ENCODE results near the gene MED13L.
"Not testable (repeated sequence)": the region's sequence is repeated elsewhere in the genome, so short reads cannot be mapped to it uniquely, and the experiment has no call there.

MED13L gene

DNA sequence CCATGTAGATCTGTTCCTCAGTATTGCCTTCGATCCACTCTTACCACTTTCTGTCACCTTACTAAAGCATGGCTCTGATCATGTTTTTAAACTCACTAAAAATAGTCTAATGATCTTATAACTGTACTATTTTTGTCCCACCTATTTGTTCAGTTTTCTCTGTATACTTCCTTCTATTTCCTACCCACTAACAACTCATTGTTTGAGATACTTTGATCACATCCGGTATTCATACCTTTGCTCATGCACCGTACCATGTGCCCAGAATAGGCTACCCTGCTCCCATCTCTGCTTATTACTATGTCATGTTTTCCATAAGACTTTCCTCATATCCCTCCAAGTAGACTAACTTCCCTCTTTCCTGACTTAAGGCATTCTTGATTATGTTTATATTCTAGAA is 128.6 kb downstream of the MED13L start:
- DNase-seq, result no peak

DNA sequence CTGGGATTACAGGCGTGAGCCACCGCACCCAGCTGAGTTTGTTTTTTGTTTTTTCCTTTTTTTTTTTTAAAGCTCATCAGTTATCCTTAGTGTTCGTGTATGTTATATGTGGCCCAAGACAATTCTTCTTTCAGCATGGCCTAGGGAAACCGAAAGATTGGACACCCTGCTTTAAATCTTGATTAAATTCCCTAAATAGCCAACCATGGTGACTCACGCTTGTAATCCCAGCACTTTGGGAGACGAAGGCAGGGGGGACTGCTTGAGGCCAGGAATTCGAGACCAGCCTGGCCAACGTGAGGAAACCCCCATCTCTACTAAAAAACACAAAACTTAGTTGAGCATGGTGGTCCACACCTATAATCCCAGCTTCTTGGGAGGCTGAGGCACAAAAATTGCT is 131.1 kb downstream of the MED13L start:
- DNase-seq, result no peak

DNA sequence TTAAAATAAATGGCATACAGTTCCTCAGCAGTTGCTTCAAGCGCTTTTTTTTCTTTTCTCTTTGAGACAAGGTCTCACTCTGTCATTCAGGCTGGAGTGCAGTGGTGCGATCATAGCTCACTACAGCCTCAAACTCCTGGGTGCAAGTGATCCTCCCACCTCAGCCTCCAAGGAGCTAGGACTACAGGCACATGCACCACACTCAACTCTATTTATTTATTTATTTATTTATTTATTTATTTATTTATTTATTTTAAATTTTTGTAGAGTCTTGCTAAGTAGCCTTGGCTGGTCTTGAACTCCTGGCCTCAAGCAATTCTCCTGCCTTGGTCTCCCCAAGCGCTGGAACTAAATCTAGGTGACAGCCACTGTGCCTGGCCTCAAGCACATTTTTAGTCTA is 132.0 kb downstream of the MED13L start:
- DNase-seq, result no peak

DNA sequence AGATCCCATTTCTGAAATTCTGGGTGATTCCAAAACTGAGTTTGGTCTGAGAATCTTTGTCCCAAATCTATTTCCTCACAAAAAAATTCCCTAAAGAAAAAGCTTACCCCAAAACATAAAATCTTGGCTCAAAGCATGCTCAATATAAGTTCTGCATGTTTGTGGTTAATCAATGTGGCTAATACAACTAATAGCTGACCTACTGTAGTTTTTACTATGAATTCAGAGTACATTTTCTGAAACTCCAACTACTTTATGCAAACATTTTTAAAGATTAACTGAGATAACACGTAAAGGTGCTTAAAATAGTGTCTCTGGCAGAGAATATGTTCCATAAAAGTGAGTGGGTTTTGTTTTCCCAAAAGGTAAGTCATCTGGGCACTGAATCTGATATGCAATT is 133.1 kb downstream of the MED13L start:
- no peak for DNase-seq

DNA sequence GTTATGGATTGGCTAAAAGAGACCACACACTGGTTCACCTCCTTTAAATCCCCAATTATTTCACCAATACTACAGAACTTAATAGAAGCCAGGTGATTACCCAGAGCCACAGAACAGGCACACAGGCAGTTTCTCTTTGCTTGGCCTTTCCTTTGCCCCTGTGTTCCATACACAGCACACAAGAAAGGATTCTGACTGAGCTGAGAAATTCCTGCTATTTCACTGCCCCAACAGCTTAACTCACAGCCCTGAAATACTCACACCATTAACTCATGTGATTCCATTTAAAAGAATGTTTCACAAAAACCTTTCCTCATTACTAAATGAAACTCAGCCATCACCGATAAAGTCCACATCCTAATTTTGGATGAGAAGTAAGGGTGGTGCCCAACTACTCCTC is 133.6 kb downstream of the MED13L start:
- DNase-seq, result no peak

DNA sequence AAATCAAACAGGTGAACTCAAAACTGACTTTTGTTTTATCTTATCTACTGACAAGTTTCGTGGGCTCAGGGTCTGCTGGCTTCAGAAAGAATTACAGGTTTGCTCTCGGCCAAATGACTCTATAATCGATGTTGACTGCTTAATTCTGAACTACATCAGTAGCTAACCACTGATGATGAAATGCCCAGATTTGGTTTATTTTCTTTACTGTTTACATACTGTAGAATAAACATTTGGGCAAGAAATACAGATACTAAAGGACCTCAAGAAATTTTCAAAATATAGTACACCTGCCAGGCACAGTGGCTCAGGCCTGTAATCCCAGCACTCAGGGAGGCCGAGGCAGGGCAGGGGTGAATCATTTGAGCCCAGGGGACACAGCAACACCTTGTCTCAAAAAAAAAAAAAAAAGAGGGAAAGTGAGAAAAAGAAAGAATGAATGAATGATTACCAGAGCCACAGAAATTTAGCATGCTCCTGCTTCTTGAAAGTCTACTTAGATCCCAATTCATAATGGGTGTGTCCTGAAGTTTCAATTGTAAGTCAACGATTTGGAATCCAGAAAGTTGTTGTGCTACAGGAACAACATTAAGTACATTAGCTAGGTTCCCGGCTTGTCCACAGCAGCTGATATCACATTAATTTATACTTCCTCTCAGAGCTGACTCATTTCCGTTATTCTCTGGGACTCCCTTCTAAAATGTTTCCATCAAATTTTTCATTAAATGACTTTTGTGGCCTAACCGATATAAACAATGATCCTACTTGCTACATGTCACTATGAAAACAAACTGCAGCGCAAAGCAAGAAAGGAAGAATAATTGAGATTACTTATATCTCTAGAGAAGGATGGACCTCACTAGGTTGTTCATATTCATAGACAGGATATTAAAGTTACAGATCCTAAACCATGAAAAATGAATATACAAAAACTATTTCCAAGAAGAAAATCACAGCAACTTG is 134.3 kb downstream of the MED13L start:
- no peak for DNase-seq

DNA sequence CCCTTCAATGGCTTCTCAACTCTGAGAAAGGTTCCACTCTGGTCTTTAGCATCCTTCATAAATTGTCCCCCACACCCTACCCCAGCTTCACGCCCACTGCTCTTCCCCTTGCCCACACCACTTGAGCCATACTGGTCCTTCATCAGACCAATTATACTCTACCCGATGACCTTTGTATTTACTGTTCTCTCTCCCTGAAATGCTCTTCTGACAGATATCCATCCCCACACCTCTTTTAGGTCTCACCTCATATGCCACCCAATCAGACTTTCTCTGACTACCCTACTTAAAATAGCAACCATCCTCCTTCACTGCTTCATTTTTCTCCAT is 135.7 kb downstream of the MED13L start:
- no peak for DNase-seq

DNA sequence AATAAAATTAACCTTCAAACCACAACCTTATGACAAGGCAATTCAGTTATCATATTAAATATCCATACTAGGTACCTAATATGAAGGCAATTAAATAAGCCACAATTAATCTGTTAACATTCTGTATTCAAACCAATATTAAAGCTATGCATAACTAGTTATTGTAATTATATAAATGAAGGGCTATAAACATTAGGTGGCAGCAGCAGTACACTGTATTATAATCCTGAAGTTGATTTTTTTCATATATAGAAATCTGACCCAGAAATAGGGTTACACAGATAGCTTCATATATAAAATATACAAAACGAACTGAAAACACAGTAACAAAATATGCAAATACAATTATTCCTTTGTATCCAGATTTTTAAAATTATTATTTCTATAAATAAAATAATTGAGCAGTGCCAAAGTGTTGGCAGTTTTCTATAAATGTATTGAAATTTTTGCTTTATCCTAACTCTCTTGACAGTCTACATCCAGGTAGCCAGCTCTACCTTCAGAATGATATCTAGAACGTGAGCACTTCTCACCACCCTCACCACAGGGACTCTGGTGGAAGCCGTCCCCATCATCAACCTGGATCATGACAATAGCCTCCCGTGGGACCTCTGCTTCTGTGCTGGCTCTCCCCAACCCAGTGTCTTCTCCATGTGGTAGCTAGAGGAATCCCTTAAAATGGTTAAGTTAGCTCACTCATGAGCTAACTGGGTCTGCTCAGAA is 136.2 kb downstream of the MED13L start:
- DNase-seq, result peak in 1 of 2 donors; percentile 28

DNA sequence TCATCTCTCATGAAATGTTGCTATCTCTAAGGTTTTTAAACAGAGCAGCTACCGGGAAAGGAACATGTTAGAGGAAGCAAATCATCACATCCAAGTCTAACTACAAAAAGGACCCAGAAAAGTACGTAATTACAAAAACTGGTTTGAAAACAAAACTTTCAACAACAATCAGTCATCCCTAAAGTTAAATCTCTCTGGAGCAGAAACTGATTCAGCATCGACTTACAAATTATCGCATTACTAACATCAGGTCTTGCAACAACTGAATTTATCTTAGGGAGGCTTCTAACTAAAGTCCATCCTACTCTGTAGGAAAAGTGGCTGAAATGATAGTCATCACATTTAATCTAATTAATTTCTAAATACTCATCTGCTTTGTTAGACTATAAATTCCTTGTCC is 137.0 kb downstream of the MED13L start:
- no peak for DNase-seq

DNA sequence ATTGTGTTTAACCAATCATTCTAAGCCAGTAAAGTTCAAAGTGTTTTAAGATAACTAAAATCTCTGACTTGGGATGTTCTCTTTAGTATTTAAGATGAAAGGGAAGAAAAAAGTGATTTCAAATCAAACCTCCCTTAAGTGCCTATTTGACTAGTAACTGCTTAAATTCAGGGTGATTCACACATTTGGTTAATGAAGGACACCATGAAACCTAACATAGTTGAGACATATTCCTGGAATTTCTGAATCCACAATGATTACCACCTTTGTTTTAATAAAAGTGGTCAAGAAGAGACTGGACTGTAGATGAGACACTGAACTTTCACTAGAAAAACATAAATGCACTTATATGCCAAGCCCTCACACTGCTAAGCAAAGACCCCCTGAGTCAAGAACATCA is 138.7 kb downstream of the MED13L start:
- no peak for DNase-seq

DNA sequence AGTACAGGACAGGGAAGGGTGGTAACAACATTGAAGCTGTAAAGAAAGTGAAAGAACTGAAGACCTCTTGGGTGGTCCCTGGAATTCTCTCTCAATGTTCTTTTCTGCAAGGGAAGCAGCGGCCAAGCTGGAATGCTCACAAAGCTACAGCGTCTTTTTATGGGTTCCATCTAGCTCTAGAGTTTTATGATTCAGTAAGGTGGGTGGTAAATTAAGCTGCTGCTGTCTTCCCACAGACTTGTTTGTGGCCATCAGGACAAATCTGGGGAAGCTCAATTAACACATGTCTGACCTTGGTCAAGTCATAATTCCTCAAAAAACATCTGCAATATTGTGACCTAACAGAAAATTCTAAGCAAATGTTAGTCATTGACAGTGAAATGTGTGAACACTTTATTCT is 139.1 kb downstream of the MED13L start:
- DNase-seq, result no peak

DNA sequence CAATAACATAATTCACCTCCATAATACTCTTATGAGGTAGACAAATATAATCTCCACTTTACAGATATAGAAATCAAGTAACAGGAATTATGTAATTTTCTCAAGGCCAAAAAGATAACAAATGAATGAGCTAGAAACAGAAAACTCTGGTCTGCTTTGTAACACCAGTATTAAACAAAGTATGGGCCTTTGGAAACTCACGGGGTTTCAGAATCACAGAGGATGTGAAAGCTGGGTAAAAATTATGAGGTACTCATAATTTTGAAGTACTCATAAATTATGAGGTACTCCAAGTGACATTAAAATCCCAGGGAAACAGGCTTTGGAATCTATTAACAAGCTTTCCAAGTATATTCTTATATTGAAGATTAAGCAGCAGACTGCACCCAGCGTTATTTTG is 140.2 kb downstream of the MED13L start:
- no peak for DNase-seq

DNA sequence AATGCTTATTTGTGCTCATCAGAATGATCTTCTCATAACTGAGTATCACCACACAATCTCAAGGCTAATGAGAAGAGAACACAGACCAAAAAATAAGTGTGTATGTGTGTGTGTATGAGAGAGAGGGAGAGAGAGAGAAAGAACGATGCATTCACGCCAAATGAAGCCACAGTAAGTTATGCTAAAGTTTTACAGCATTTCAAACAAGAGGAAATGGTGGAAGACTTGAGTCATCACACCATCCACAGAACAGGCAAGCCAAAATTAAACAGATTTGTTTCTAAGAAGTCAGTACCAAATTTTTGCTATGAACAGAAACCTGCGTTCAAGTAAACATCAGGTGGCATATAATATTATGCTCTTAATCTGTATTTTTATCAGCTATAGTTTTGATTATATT is 141.2 kb downstream of the MED13L start:
- no peak for DNase-seq

DNA sequence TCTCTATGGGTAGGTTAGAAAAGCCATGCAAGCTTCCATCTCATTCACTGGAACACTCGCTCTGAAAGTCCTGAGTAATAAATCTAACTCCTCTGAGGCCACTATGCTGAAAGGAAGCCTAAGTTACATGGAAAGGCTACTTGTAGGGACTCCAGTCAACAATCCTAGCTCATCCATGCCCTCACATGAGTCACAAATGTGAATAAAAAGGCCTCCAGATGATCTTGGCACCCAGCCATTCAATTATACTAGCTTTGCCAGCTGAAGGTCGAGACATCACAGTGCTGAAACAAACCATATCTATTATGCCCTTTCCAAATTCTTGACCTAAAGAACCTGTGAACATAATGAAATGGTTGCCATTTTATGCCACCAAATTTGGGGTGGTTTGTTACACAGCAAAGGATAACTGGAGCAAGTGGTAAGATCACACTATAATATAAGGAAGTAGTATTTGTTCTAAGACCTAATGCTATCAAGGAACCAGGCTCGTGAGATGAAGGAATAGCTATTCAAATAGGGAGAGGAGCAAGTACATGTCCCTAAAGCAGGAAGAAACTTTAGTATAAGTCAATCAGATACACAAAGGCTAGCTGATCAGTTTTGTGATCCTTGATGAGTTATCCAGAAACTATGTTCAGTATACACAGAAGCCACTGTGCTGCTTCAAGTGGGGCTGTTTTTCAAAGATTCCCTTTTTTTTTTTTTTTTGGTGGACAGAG is 142.1 kb downstream of the MED13L start:
- DNase-seq, result no peak

DNA sequence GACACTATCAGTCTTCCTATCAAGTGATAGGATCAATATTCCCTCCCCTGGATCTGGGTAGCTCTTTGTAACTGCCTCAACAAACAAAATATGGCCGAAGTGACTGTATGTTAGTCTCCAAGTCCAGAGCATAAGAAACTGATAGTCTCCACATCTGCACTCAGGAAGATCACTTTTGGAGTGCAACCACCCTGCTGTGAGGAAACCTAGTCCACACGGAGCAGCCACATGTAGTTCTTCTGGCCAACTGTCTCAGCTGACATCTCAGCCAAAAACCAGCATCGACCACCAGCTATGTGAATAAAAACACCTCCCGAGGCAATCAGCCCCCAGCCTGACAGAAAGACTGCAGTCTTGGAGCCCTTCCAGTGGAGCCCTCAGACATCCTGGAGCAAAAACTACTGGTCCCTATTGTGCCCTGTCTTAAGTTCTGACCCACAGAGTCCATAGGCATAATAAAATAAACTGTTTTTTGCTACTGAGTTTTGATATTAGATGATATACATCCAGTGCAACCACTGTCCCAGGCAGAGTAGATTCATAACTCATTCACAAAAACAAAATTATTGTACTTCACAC is 143.8 kb downstream of the MED13L start:
- no peak for DNase-seq

DNA sequence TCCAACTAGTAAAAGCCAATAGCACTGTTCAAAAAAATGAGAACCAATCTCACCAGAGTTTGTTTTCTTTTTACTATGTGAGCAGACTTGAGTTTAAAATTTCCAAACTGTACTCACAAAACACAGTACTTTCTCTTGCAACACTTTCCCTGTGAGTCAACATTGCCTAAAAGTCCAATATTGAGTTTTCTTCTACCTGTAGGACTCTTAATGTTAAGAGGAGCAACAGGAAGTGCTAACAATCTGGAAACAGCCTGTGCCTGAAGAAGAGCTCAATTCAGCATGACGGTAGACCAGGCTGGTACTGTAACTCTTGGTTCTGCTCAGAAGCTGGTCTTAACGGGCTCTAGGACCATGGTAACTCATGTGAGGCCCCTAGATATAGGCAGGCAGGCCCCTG is 144.3 kb downstream of the MED13L start:
- no peak for DNase-seq

DNA sequence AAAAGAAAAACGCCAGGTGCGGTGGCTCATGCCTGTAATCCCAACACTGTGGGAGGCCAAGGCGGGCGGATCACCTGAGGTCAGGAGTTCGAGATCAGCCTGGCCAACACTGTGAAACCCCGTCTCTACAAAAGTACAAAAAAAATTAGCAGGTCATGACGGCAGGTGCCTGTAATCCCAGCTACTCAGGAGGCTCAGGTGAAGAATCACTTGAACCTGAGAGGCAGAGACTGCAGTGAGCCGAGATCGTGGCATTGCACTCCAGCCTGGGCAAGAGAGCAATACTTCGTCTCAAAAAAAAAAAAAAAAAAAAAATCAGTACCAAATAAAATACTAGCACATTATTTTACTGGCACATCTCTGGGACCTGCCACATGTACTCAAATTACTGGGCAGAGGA is 145.5 kb downstream of the MED13L start:
- DNase-seq, result not testable (repeated sequence)

DNA sequence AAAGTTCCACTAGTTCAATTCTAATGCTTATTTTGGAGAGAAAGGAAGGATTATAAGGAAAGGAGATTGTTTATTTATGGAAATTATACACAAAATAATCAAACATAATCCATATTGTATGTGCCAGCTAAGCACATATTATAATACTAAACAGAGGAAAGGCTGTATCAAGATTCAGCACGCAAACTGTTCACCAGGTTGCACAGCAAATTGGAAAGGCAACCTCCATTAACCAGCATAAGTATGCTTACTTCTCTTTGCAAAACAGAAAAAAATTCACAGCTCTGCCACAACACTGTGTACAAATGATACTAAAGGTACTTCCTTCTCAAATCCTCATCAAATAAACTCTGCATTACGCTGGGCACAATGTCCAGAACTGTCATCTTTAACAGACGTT is 146.3 kb downstream of the MED13L start:
- no peak for DNase-seq

DNA sequence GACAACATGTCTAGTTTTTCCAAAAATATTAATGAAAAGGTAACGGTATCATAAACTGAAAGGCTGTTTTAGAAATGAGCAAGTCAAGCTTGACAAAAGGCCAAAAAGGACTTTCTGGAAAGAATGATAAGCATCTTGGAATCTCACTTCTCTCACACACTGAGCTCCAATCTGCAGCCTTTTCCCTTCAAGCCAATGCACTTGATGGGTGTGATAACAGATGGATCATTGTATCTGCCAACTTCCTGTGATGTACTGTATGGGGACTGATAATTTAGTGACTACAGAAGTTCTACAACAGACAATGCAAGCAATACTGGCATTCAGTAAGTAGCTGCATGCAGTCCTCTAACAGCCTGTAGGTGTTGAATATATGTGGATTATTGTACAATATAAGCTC is 147.1 kb downstream of the MED13L start:
- DNase-seq, result no peak

DNA sequence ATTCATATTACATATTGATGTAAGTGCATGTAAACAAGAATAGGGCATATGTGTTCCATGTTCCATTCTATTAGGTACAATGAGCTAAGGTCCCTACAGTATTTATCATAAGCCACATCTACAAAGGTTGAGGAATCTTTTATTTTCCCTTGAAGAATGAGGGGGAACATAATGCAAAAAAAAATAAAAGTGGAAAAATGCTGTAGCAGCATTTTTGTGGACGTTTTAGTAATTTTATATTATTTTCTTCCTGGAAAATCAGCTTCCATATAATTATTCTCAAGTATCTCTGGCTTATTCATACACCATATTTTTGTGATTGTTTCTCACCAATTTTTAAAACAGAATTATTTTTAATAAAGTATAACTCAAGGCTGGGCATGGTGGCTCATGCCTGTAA is 148.7 kb downstream of the MED13L start:
- DNase-seq, result no peak

DNA sequence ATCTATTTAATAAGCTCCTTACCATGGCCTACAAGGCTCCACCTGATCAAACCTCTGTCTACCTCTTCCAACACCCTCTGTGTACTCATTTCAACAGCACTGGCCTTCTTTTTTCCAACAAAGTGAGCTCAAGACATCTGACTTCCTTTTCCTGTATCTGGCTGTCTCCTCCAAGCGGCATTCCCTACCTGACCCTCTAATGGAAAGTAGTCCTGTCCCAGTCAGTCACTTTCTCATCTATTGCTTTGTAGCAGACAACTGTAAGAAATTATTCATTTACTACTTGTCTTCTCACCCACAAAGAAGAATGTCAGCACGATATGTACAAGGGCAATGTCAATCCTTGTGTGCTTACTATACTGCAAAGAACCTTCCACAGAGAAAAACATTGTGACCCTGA is 149.6 kb downstream of the MED13L start:
- DNase-seq, result no peak

DNA sequence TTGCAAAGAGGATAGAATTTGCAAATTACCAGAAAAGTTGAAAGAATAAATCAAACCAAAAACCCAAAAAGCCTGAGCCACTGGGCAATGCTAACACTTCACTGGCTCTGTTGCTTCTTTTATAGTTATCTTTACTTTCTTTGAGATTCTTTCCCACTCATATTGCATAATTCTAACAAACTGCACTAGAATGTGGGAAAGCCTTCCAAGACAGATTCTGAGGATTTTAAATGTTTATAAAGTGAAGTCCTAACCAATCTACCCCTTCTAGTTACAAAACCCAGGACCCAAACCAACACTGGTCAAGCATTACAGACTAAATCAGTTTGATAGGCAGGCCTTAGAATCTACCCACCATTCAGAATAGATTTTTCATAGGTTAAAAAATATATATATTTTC is 150.9 kb downstream of the MED13L start:
- no peak for DNase-seq

DNA sequence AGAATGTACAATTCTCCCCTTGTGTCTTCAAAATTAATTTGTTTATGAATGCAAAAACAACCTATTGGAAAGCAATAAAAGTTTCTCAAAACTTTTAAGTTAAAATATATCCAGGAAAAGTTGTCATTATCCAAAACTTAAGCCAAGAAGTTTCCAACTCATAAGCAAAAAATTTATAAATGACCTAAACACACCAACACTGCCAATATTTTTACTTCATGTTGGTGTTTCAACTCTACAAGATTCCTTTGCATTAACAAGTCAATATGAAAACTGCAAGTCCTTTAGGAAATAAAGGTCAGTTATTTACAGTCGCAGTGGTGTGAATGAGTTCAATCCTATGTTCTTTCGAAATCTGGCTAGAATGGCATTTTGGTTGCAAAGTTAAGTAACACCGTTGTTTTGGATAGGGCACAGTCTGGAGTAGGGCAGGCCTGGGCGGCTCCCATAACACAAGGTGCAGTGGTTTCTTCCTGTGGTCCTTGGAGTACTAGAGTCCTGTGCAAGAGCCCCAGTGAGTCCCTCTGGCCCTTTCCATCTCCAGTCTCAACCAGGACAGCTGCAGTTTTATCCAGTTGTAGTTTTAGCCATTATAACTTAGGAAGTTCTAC is 151.4 kb downstream of the MED13L start:
- DNase-seq, result no peak

All from CD4-positive, alpha-beta T cell treated with Interferon alpha-2 for 1 hour (primary cell).